ENCODE results near the gene NDFIP2. TPM values are rescaled to one million over a fixed set of nuclear protein-coding genes. Genes with fewer than 3 reads are reported as not detected.

NDFIP2 gene
- total and polyA plus RNA-seq, 2 experiments from 2014 or later: 28.3 to 28.7 TPM

- H3K4me1 Mint-ChIP-seq: peaks cover 18% of the 10 kb centered on the region; the same call in 2 of the 3 replicates
- Histone ChIP-seq H3K27ac (ENCODE audit: low read depth) (no peak overlapping the region), H3F3A (replicated peaks; ENCODE audit: low read depth) (0 out of 2 replicates have a peak, but pooled peaks cover 7% of the 10 kb centered on the region), H3K4me1 (ENCODE audit: insufficient read depth) (peaks cover 20% of the 10 kb centered on the region), H3K9me2 (ENCODE audit: insufficient read depth) (no peaks in the 10 kb centered on the region), H4K20me1 (replicated peaks; ENCODE audit: insufficient read depth) (no peaks in the 10 kb centered on the region), H3K4me3 (no peak overlapping the region; the same call in 1 of the 2 replicates), H3K36me3 (ENCODE audit: insufficient read depth) (no peaks in the 10 kb centered on the region), H2AFZ (no peak overlapping the region), H3K79me2 (replicated peaks; ENCODE audit: insufficient read depth) (peaks cover 33% of the 10 kb centered on the region), H3K27me3 (ENCODE audit: insufficient read depth) (peaks cover 14% of the 10 kb centered on the region; the same call in 1 of the 2 replicates), H3K4me2 (no peak overlapping the region)
- H3K27me3 Mint-ChIP-seq (ENCODE audit: insufficient read depth, low read depth, poor library complexity): peaks cover 2% of the 10 kb centered on the region
- peak overlapping the region; percentile 92; the same call in 1 of the 3 replicates for H3K4me3 Mint-ChIP-seq
- H3K9me3 Mint-ChIP-seq: no peaks in the 10 kb centered on the region
- ATAC-seq: no peak
- no peak for TF ChIP-seq JUNB (IDR thresholded peaks at IDR 0.05; ENCODE audit: unreplicated experiment)
- TF ChIP-seq NANOG (IDR thresholded peaks at IDR 0.05; ENCODE audit: borderline replicate concordance): no peak
- H3K36me3 Mint-ChIP-seq (ENCODE audit: low read depth): no peaks in the 10 kb centered on the region
- no peak overlapping the region for H3K27ac Mint-ChIP-seq
- DNase-seq (ENCODE audit: low spot score): no peak
Measured at GRCh38 chr13:79479882-79480281, 1.1 kb upstream of the NDFIP2 start.

GRCh38 chr13:79481685-79482052 is 714 bp downstream of the NDFIP2 start:
- Histone ChIP-seq H3K27ac (ENCODE audit: low read depth) (peak overlapping the region; percentile 89), H2AFZ (peak overlapping the region; percentile 93), H3F3A (replicated peaks; ENCODE audit: low read depth) (0 out of 2 replicates have a peak, but pooled peaks cover 7% of the 10 kb centered on the region), H3K4me1 (ENCODE audit: insufficient read depth) (peaks cover 20% of the 10 kb centered on the region), H3K27me3 (ENCODE audit: insufficient read depth) (peaks cover 14% of the 10 kb centered on the region; the same call in 1 of the 2 replicates), H3K4me3 (peak overlapping the region; percentile 98), H3K36me3 (ENCODE audit: insufficient read depth) (no peaks in the 10 kb centered on the region), H3K9me2 (ENCODE audit: insufficient read depth) (no peaks in the 10 kb centered on the region), H4K20me1 (replicated peaks; ENCODE audit: insufficient read depth) (no peaks in the 10 kb centered on the region), H3K4me2 (peak overlapping the region; percentile 96), H3K79me2 (replicated peaks; ENCODE audit: insufficient read depth) (peaks cover 51% of the 10 kb centered on the region)
- peaks cover 2% of the 10 kb centered on the region for H3K27me3 Mint-ChIP-seq (ENCODE audit: insufficient read depth, low read depth, poor library complexity)
- ATAC-seq: peak; percentile 61
- H3K27ac Mint-ChIP-seq: peak overlapping the region; percentile 27; the same call in 1 of the 2 replicates
- no peaks in the 10 kb centered on the region for H3K36me3 Mint-ChIP-seq (ENCODE audit: low read depth)
- H3K4me3 Mint-ChIP-seq: peak overlapping the region; percentile 92
- no peaks in the 10 kb centered on the region for H3K9me3 Mint-ChIP-seq
- DNase-seq (ENCODE audit: low spot score): no peak
- peaks cover 22% of the 10 kb centered on the region; the same call in 2 of the 3 replicates for H3K4me1 Mint-ChIP-seq
- TF ChIP-seq NANOG (IDR thresholded peaks at IDR 0.05; ENCODE audit: borderline replicate concordance): no peak
- TF ChIP-seq REST (IDR thresholded peaks at IDR 0.05; ENCODE audit: unreplicated experiment): no peak
- TF ChIP-seq CREB1 (CRISPR knock-in tag; IDR thresholded peaks at IDR 0.05; ENCODE audit: low read depth): no peak
- no peak for TF ChIP-seq ZNF462 (CRISPR knock-in tag; IDR thresholded peaks at IDR 0.05)
- no peak for TF ChIP-seq EZH2 (IDR thresholded peaks at IDR 0.05; ENCODE audit: low read depth, unreplicated experiment)
- no peak for TF ChIP-seq ETS1 (IDR thresholded peaks at IDR 0.05)
- TF ChIP-seq POLR2AphosphoS5 (IDR thresholded peaks at IDR 0.05; ENCODE audit: low read depth): no peak
- no peak for TF ChIP-seq CTCF (conservative IDR thresholded peaks at IDR 0.05; ENCODE audit: low read depth in 2 of 2)

Measured in GM23338 (cell line).